ENCODE data around the gene SMURF2.
A peak's percentile ranks its signal among the peaks of the same experiment; 100 is the strongest.
"Not testable (repeated sequence)": the region's sequence is repeated elsewhere in the genome, so short reads cannot be mapped to it uniquely, and the experiment has no call there.

SMURF2 gene

GRCh38 chr17:64591944-64592343 lies 70.2 kb downstream of the SMURF2 start:
- TF ChIP-seq CTCF (IDR thresholded peaks at IDR 0.05; ENCODE audit: low read depth, low read length, missing control alignments) = no peak

GRCh38 chr17:64585146-64585545 lies 77.0 kb downstream of the SMURF2 start:
- no peaks in the 10 kb centered on the region for H3K27me3 ChIP-seq (replicated peaks)
- H3K4me3 ChIP-seq (ENCODE audit: low read depth, low read length) = no peak overlapping the region
- H3K27ac ChIP-seq = no peak overlapping the region
- TF ChIP-seq CTCF (IDR thresholded peaks at IDR 0.05; ENCODE audit: low read depth, low read length, missing control alignments) = no peak
- in situ Hi-C loops (cut with HindIII; ENCODE audit: low pct_ligation_motif_present, low sequenced_read_pairs) = no loop called here
- peaks cover 62% of the 10 kb centered on the region for H3K36me3 ChIP-seq (replicated peaks)
- no peak for DNase-seq

More at GRCh38 chr17:64591944-64592343, 70.2 kb downstream of the SMURF2 start:
- Histone ChIP-seq H3K27ac (no peak overlapping the region), H3K27me3 (replicated peaks) (no peaks in the 10 kb centered on the region), H3K4me3 (ENCODE audit: low read depth, low read length) (no peak overlapping the region), H3K36me3 (replicated peaks) (peaks cover 64% of the 10 kb centered on the region)
- DNase-seq = no peak
- in situ Hi-C loops (cut with HindIII; ENCODE audit: low pct_ligation_motif_present, low sequenced_read_pairs) = no loop called here

GRCh38 chr17:64583038-64583437 lies 79.1 kb downstream of the SMURF2 start:
- H3K36me3 ChIP-seq (replicated peaks) = peaks cover 65% of the 10 kb centered on the region
- no peak for TF ChIP-seq CTCF (IDR thresholded peaks at IDR 0.05; ENCODE audit: low read depth, low read length, missing control alignments)
- no peaks in the 10 kb centered on the region for H3K27me3 ChIP-seq (replicated peaks)
- in situ Hi-C loops (cut with HindIII; ENCODE audit: low pct_ligation_motif_present, low sequenced_read_pairs) = no loop called here
- no peak overlapping the region for H3K27ac ChIP-seq
- H3K4me3 ChIP-seq (ENCODE audit: low read depth, low read length) = no peak overlapping the region
- DNase-seq = no peak

- no peak for TF ChIP-seq CTCF (IDR thresholded peaks at IDR 0.05; ENCODE audit: low read depth, low read length, missing control alignments)
- no peak for DNase-seq
- in situ Hi-C loops (cut with HindIII; ENCODE audit: low pct_ligation_motif_present, low sequenced_read_pairs) = no loop called here
- Histone ChIP-seq H3K27ac (peak overlapping the region; percentile 25), H3K4me3 (ENCODE audit: low read depth, low read length) (no peak overlapping the region), H3K36me3 (replicated peaks) (peaks cover 77% of the 10 kb centered on the region), H3K27me3 (replicated peaks) (no peaks in the 10 kb centered on the region)
These were observed 81.5 kb downstream of the SMURF2 start for GRCh38 chr17:64580384-64581315.

- Histone ChIP-seq H3K36me3 (replicated peaks) (peaks cover 77% of the 10 kb centered on the region), H3K27me3 (replicated peaks) (no peaks in the 10 kb centered on the region), H3K4me3 (ENCODE audit: low read depth, low read length) (no peak overlapping the region), H3K27ac (no peak overlapping the region)
- no peak for TF ChIP-seq CTCF (IDR thresholded peaks at IDR 0.05; ENCODE audit: low read depth, low read length, missing control alignments)
- DNase-seq = no peak
- in situ Hi-C loops (cut with HindIII; ENCODE audit: low pct_ligation_motif_present, low sequenced_read_pairs) = no loop called here
These were observed 82.2 kb downstream of the SMURF2 start for GRCh38 chr17:64579917-64580316.

GRCh38 chr17:64577025-64577424 lies 85.1 kb downstream of the SMURF2 start:
- H3K27ac ChIP-seq; H3K4me3 ChIP-seq (ENCODE audit: low read depth, low read length); H3K27me3 ChIP-seq (replicated peaks); in situ Hi-C loops (cut with HindIII; ENCODE audit: low pct_ligation_motif_present, low sequenced_read_pairs); DNase-seq: not testable (repeated sequence)
- peaks cover 65% of the 10 kb centered on the region for H3K36me3 ChIP-seq (replicated peaks)
